Stomach smooth muscle (tissue), 2 donors: ENCODE measurements around the gene NCBP2L.

Experiments used
- H3K27ac ChIP-seq: one replicate; pipeline ENCODE4 v1.7.0; 2013; ENCODE audit warnings: mild to moderate bottlenecking, low read length, inconsistent platforms
- H3K27me3 ChIP-seq, 2 donors: one replicate each; pipeline ENCODE4 v1.7.0; 2013; ENCODE audit warnings: low read length in 2 of 2; ENCODE audit not compliant: insufficient read depth in 2 of 2, control insufficient read depth in 1 of 2
- H3K36me3 ChIP-seq, 2 donors: one replicate each; pipeline ENCODE4 v1.7.0; 2013; ENCODE audit warnings: low read length in 2 of 2; ENCODE audit not compliant: control insufficient read depth in 2 of 2, insufficient read depth in 2 of 2
- H3K4me1 ChIP-seq: one replicate; pipeline ENCODE4 v1.7.0; 2013; ENCODE audit warnings: low read length; ENCODE audit not compliant: control insufficient read depth, insufficient read depth
- H3K4me3 ChIP-seq, 2 donors: one replicate each; pipeline ENCODE4 v1.7.0; 2013; ENCODE audit warnings: low read length in 2 of 2
- H3K9ac ChIP-seq, 2 donors: one replicate each; pipeline ENCODE4 v1.7.0; 2013; ENCODE audit warnings: low read length in 2 of 2, mild to moderate bottlenecking in 1 of 2
- H3K9me3 ChIP-seq, 2 donors: one replicate each; pipeline ENCODE4 v1.7.0; 2013; ENCODE audit warnings: low read length in 2 of 2; ENCODE audit not compliant: control insufficient read depth in 2 of 2
- donor health status: healthy.
- donor health status: Pancreatic carcinoma.

NCBP2L gene

GRCh38 chrX:107831071-107831730 lies 53.7 kb downstream of the NCBP2L start:
- no peak overlapping the region for H3K9ac ChIP-seq
- H3K36me3 ChIP-seq, result no peaks in the 10 kb centered on the region
- no peaks in the 10 kb centered on the region for H3K27me3 ChIP-seq
- H3K4me1 ChIP-seq, result peaks cover 4% of the 10 kb centered on the region
- no peak overlapping the region for H3K4me3 ChIP-seq
- H3K9me3 ChIP-seq, result no peaks in the 10 kb centered on the region
- H3K27ac ChIP-seq, result no peak overlapping the region

- H3K36me3 ChIP-seq, result no peaks in the 10 kb centered on the region
- no peaks in the 10 kb centered on the region for H3K9me3 ChIP-seq
- no peak overlapping the region for H3K9ac ChIP-seq
- no peak overlapping the region for H3K4me3 ChIP-seq
- no peaks in the 10 kb centered on the region for H3K4me1 ChIP-seq
- no peaks in the 10 kb centered on the region for H3K27me3 ChIP-seq
- H3K27ac ChIP-seq, result no peak overlapping the region
Measured at GRCh38 chrX:107834275-107835201, 57.0 kb downstream of the NCBP2L start.

GRCh38 chrX:107836958-107837357 lies 59.4 kb downstream of the NCBP2L start:
- Histone ChIP-seq H3K27ac (no peak overlapping the region), H3K36me3 (peaks cover 0 to 9% of the 10 kb centered on the region in 2 donors), H3K27me3 (no peaks in the 10 kb centered on the region), H3K9me3 (no peaks in the 10 kb centered on the region), H3K9ac (no peak overlapping the region), H3K4me3 (no peak overlapping the region), H3K4me1 (no peaks in the 10 kb centered on the region)

GRCh38 chrX:107840971-107841370 lies 63.4 kb downstream of the NCBP2L start:
- Histone ChIP-seq H3K4me1 (no peaks in the 10 kb centered on the region), H3K4me3 (no peak overlapping the region), H3K9ac (no peak overlapping the region), H3K36me3 (peaks cover 0 to 9% of the 10 kb centered on the region in 2 donors), H3K9me3 (no peaks in the 10 kb centered on the region), H3K27me3 (peaks cover 0 to 2% of the 10 kb centered on the region in 2 donors), H3K27ac (no peak overlapping the region)

- peaks cover 0 to 2% of the 10 kb centered on the region in 2 donors for H3K27me3 ChIP-seq
- H3K4me3 ChIP-seq, result no peak overlapping the region
- H3K27ac ChIP-seq, result no peak overlapping the region
- H3K36me3 ChIP-seq, result peaks cover 0 to 9% of the 10 kb centered on the region in 2 donors
- H3K4me1 ChIP-seq, result no peaks in the 10 kb centered on the region
- H3K9ac ChIP-seq, result no peak overlapping the region
- H3K9me3 ChIP-seq, result no peaks in the 10 kb centered on the region
Measured at GRCh38 chrX:107842715-107843400, 65.3 kb downstream of the NCBP2L start.
